ENCODE data around the gene ALK.

The ALK gene

DNA sequence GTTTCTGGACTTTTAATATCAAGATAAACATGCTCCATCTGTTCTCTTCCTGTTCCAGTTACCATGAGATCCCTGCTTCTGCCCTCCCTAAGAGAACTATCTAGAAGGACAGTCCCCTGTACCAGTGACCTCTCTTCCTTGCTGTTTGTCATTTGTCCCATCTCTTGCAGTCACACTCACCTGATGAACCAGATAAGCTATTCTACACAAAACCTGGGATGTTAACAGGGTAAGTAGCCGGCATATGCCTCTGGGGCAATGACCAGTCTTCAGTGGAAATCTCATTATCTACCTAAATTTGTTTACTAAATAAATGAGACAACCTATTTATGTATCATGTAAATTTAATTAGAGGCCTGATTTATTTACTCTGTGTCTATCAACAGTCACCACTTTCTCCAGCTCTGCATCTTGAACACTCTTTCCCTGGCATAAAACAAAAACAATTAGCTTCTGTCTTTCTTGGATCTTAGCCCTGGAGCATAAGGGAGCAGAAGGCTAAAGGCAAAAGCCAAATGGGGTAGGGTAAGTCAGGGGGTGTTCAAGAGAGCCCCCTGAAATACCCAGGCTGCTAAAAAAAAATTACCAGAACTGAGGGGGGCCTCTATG lies 337.7 kb downstream of the ALK start:
- DNase-seq (ENCODE audit: low read depth): no peak
- TF ChIP-seq MAX (IDR thresholded peaks at IDR 0.05; ENCODE audit: low read depth, low read length) (no peak), MYC (IDR thresholded peaks at IDR 0.05; ENCODE audit: low read depth, low read length) (no peak), POLR2A (IDR thresholded peaks at IDR 0.05; ENCODE audit: extremely low read depth, insufficient read length) (no peak), CTCF (IDR thresholded peaks at IDR 0.05; ENCODE audit: low read depth, low read length) (no peak)
- H3K4me3 ChIP-seq (ENCODE audit: low read depth, low read length): no peak overlapping the region

DNA sequence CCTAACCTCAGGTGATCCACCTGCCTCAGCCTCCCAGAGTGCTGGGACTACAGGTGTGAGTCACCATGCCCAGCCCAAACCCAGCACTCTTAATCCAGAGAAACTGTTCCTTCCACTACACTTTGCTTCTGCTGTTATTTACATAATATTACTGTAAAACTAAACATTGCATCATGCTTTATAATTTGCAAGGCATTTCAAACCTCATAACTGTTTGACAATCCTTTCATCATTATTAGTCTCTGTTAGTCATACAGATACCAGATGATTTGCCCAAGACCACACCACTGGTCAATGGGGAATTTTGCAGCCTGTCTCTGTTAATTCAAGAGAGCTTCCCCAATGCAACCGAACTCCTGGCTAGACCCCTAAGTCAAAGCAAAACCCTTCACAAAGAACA lies 338.3 kb downstream of the ALK start:
- TF ChIP-seq MYC (IDR thresholded peaks at IDR 0.05; ENCODE audit: low read depth, low read length) (no peak), CTCF (IDR thresholded peaks at IDR 0.05; ENCODE audit: low read depth, low read length) (no peak), POLR2A (IDR thresholded peaks at IDR 0.05; ENCODE audit: extremely low read depth, insufficient read length) (no peak), MAX (IDR thresholded peaks at IDR 0.05; ENCODE audit: low read depth, low read length) (no peak)
- H3K4me3 ChIP-seq (ENCODE audit: low read depth, low read length): no peak overlapping the region
- DNase-seq (ENCODE audit: low read depth): no peak

- no peak for TF ChIP-seq MAX (IDR thresholded peaks at IDR 0.05; ENCODE audit: low read depth, low read length)
- no peak for TF ChIP-seq POLR2A (IDR thresholded peaks at IDR 0.05; ENCODE audit: extremely low read depth, insufficient read length)
- TF ChIP-seq CTCF (IDR thresholded peaks at IDR 0.05; ENCODE audit: low read depth, low read length): no peak
- TF ChIP-seq MYC (IDR thresholded peaks at IDR 0.05; ENCODE audit: low read depth, low read length): no peak
- H3K4me3 ChIP-seq (ENCODE audit: low read depth, low read length): no peak overlapping the region
- DNase-seq (ENCODE audit: low read depth): no peak
Observed at GRCh38 chr2:29582062-29582461, 339.3 kb downstream of the ALK start.

DNA sequence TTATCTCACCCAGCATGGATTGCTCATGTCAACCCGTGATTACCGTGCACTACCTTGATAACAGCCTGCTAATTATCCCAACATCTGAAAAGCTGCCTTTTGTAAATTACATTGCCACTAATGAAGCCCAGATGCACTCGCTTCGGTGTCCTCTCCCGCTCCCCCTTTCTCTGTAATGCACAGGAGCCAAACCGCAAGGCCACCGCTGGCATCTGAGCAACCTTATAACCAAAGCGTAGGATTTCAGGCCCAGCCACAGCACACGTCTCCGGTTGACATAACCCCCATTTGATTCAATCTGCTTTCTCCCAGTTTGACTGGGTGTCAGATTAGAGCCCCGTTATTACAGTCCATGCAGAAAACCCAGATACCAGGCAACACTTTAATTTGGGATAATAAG lies 341.2 kb downstream of the ALK start:
- DNase-seq (ENCODE audit: low read depth): no peak
- TF ChIP-seq MAX (IDR thresholded peaks at IDR 0.05; ENCODE audit: low read depth, low read length) (no peak), POLR2A (IDR thresholded peaks at IDR 0.05; ENCODE audit: extremely low read depth, insufficient read length) (no peak), CTCF (IDR thresholded peaks at IDR 0.05; ENCODE audit: low read depth, low read length) (no peak), MYC (IDR thresholded peaks at IDR 0.05; ENCODE audit: low read depth, low read length) (no peak)
- H3K4me3 ChIP-seq (ENCODE audit: low read depth, low read length): no peak overlapping the region

GRCh38 chr2:29579495-29580169 lies 341.8 kb downstream of the ALK start:
- no peak overlapping the region for H3K4me3 ChIP-seq (ENCODE audit: low read depth, low read length)
- TF ChIP-seq CTCF (IDR thresholded peaks at IDR 0.05; ENCODE audit: low read depth, low read length) (no peak), MYC (IDR thresholded peaks at IDR 0.05; ENCODE audit: low read depth, low read length) (no peak), MAX (IDR thresholded peaks at IDR 0.05; ENCODE audit: low read depth, low read length) (no peak), POLR2A (IDR thresholded peaks at IDR 0.05; ENCODE audit: extremely low read depth, insufficient read length) (no peak)
- no peak for DNase-seq (ENCODE audit: low read depth)

Data from NB4 (cell line).